ENCODE measurements around the gene PDE7B.
"Not testable (repeated sequence)": the region's sequence is repeated elsewhere in the genome, so short reads cannot be mapped to it uniquely, and the experiment has no call there.

PDE7B gene

GRCh38 chr6:136103763-136104311 lies 252.3 kb downstream of the PDE7B start:
- in situ Hi-C loops (cut with HindIII; ENCODE audit: low pct_ligation_motif_present, low sequenced_read_pairs): no loop called here
- H3K27ac ChIP-seq: no peak overlapping the region
- H3K4me3 ChIP-seq (ENCODE audit: low read depth, low read length): no peak overlapping the region
- no peaks in the 10 kb centered on the region for H3K36me3 ChIP-seq (replicated peaks)
- no peaks in the 10 kb centered on the region for H3K27me3 ChIP-seq (replicated peaks)
- TF ChIP-seq, protein P1, sequence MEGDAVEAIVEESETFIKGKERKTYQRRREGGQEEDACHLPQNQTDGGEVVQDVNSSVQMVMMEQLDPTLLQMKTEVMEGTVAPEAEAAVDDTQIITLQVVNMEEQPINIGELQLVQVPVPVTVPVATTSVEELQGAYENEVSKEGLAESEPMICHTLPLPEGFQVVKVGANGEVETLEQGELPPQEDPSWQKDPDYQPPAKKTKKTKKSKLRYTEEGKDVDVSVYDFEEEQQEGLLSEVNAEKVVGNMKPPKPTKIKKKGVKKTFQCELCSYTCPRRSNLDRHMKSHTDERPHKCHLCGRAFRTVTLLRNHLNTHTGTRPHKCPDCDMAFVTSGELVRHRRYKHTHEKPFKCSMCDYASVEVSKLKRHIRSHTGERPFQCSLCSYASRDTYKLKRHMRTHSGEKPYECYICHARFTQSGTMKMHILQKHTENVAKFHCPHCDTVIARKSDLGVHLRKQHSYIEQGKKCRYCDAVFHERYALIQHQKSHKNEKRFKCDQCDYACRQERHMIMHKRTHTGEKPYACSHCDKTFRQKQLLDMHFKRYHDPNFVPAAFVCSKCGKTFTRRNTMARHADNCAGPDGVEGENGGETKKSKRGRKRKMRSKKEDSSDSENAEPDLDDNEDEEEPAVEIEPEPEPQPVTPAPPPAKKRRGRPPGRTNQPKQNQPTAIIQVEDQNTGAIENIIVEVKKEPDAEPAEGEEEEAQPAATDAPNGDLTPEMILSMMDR (IDR thresholded peaks at IDR 0.05; ENCODE audit: low read depth, low read length, missing control alignments): no peak
- no peak for DNase-seq

DNA sequence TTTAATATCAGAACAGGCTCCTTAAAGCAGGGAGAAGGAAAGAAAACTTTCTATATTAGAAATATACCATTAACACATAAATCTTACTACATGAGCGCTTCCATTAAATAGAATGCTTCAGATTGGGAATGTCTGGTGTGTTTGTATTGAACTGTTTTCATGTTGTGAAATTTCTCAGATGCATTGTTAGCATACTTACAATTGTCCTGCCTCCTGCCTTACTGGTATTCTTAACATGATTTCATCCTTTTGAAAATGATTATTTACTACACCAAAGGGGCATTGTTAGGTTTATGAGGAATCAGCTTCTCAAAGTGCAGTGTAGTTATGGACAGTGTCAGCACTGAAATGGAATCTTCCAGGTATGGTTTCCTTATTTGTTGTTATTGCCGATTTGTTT lies 253.1 kb downstream of the PDE7B start:
- DNase-seq: no peak
- Histone ChIP-seq H3K27me3 (replicated peaks) (no peaks in the 10 kb centered on the region), H3K4me3 (ENCODE audit: low read depth, low read length) (no peak overlapping the region), H3K27ac (no peak overlapping the region), H3K36me3 (replicated peaks) (no peaks in the 10 kb centered on the region)
- in situ Hi-C loops (cut with HindIII; ENCODE audit: low pct_ligation_motif_present, low sequenced_read_pairs): no loop called here
- TF ChIP-seq, protein P1 (IDR thresholded peaks at IDR 0.05; ENCODE audit: low read depth, low read length, missing control alignments): no peak

GRCh38 chr6:136105797-136106196 lies 254.3 kb downstream of the PDE7B start:
- H3K27ac ChIP-seq; H3K36me3 ChIP-seq (replicated peaks); H3K4me3 ChIP-seq (ENCODE audit: low read depth, low read length); H3K27me3 ChIP-seq (replicated peaks); DNase-seq; in situ Hi-C loops (cut with HindIII; ENCODE audit: low pct_ligation_motif_present, low sequenced_read_pairs): not testable (repeated sequence)

GRCh38 chr6:136108361-136108945 lies 257.0 kb downstream of the PDE7B start:
- H3K27ac ChIP-seq: no peak overlapping the region
- TF ChIP-seq, protein P1 (IDR thresholded peaks at IDR 0.05; ENCODE audit: low read depth, low read length, missing control alignments): no peak
- in situ Hi-C loops (cut with HindIII; ENCODE audit: low pct_ligation_motif_present, low sequenced_read_pairs): no loop called here

GRCh38 chr6:136111831-136112230 lies 260.3 kb downstream of the PDE7B start:
- no peak overlapping the region for H3K27ac ChIP-seq
- in situ Hi-C loops (cut with HindIII; ENCODE audit: low pct_ligation_motif_present, low sequenced_read_pairs): no loop called here
- no peak overlapping the region for H3K4me3 ChIP-seq (ENCODE audit: low read depth, low read length)
- H3K27me3 ChIP-seq (replicated peaks): no peaks in the 10 kb centered on the region
- DNase-seq: no peak
- H3K36me3 ChIP-seq (replicated peaks): no peaks in the 10 kb centered on the region
- TF ChIP-seq, protein P1 (IDR thresholded peaks at IDR 0.05; ENCODE audit: low read depth, low read length, missing control alignments): no peak

More at GRCh38 chr6:136108361-136108945, 257.0 kb downstream of the PDE7B start:
- no peak overlapping the region for H3K4me3 ChIP-seq (ENCODE audit: low read depth, low read length)
- DNase-seq: no peak
- no peaks in the 10 kb centered on the region for H3K27me3 ChIP-seq (replicated peaks)
- H3K36me3 ChIP-seq (replicated peaks): no peaks in the 10 kb centered on the region

DNA sequence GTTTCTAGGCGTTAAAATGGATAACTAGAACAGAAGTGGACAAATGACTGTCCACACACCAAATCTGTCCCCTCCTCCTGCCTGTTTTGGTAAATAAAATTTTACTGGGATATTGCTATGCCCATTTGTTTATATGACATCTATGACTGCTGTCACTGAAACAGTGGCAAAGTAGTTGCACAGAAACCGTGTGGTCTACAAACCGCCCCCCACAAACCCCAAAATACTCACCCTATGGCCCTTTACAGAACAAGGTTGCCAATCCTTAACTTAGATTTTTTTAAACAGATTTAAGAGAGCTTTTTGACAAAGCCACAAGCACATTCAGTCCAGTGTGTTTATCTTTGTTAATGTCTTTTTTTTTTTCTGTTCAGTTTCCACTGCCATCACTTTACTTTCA lies 260.8 kb downstream of the PDE7B start:
- Histone ChIP-seq H3K36me3 (replicated peaks) (no peaks in the 10 kb centered on the region), H3K27me3 (replicated peaks) (no peaks in the 10 kb centered on the region), H3K27ac (no peak overlapping the region), H3K4me3 (ENCODE audit: low read depth, low read length) (no peak overlapping the region)
- in situ Hi-C loops (cut with HindIII; ENCODE audit: low pct_ligation_motif_present, low sequenced_read_pairs): no loop called here
- DNase-seq: no peak
- TF ChIP-seq, protein P1 (IDR thresholded peaks at IDR 0.05; ENCODE audit: low read depth, low read length, missing control alignments): no peak

Measured in brain microvascular endothelial cell (primary cell).